ENCODE measurements around the gene PTPRN2. TPM values are rescaled to one million over a fixed set of nuclear protein-coding genes. Genes with fewer than 3 reads are reported as not detected.

The PTPRN2 gene
- total RNA-seq, 1 experiment from 2014 or later = 1.1 TPM

GRCh38 chr7:157627033-157627432 is 960.6 kb downstream of the PTPRN2 start:
- DNase-seq (ENCODE audit: low read depth, low spot score) = no peak
- BruUV-seq (replicated peaks) = no TSS peak
- in situ Hi-C loops (cut with HindIII; ENCODE audit: low pct_unique_long_range_greater_than_20kb, low sequenced_read_pairs) (no loop called here), intact Hi-C loops (cut with micrococcal nuclease; ENCODE audit: unreplicated experiment) (no loop called here)
- ATAC-seq = no peak
- no peak for TF ChIP-seq REST (IDR thresholded peaks at IDR 0.05; ENCODE audit: insufficient read depth in 1 of 2, low read depth in 2 of 2, low read length in 1 of 2)
- no peak for TF ChIP-seq TCF7L2 (IDR thresholded peaks at IDR 0.05; ENCODE audit: low read depth, low read length)
- TF ChIP-seq SIN3A (IDR thresholded peaks at IDR 0.05; ENCODE audit: borderline replicate concordance, insufficient read depth, low read depth, low read length) = no peak
- TF ChIP-seq POLR2AphosphoS5 (IDR thresholded peaks at IDR 0.05; ENCODE audit: low read depth, low read length) = no peak
- TF ChIP-seq CTCF (IDR thresholded peaks at IDR 0.05) = no peak
- H3K9me3 ChIP-seq (ENCODE audit: control insufficient read depth, insufficient read depth, low read depth, low read length) = no peaks in the 10 kb centered on the region
- H3K27ac ChIP-seq (ENCODE audit: low read length) = no peak overlapping the region
- H3K4me1 ChIP-seq (ENCODE audit: control insufficient read depth, insufficient read depth, low read length) = no peaks in the 10 kb centered on the region
- no peaks in the 10 kb centered on the region for H3K36me3 ChIP-seq (ENCODE audit: control insufficient read depth, insufficient read depth, low read length)
- ChIA-PET POLR2A (no interaction called here), CTCF (no interaction called here)
- H3K4me3 ChIP-seq (ENCODE audit: low read depth in 2 of 2, low read length in 2 of 2) = no peak overlapping the region
- no peaks in the 10 kb centered on the region for H3K27me3 ChIP-seq (ENCODE audit: control insufficient read depth, insufficient read depth, low read length)

- no peaks in the 10 kb centered on the region for H3K36me3 ChIP-seq (ENCODE audit: control insufficient read depth, insufficient read depth, low read length)
- BruUV-seq (replicated peaks) = no TSS peak
- no peak overlapping the region for H3K27ac ChIP-seq (ENCODE audit: low read length)
- ChIA-PET POLR2A (no interaction called here), CTCF (no interaction called here)
- intact Hi-C loops (cut with micrococcal nuclease; ENCODE audit: unreplicated experiment) = no loop called here
- no peaks in the 10 kb centered on the region for H3K27me3 ChIP-seq (ENCODE audit: control insufficient read depth, insufficient read depth, low read length)
- TF ChIP-seq REST (IDR thresholded peaks at IDR 0.05; ENCODE audit: insufficient read depth in 1 of 2, low read depth in 2 of 2, low read length in 1 of 2) (no peak), SIN3A (IDR thresholded peaks at IDR 0.05; ENCODE audit: borderline replicate concordance, insufficient read depth, low read depth, low read length) (no peak), CTCF (IDR thresholded peaks at IDR 0.05) (no peak), TCF7L2 (IDR thresholded peaks at IDR 0.05; ENCODE audit: low read depth, low read length) (no peak), POLR2AphosphoS5 (IDR thresholded peaks at IDR 0.05; ENCODE audit: low read depth, low read length) (no peak)
- ATAC-seq = no peak
- no peaks in the 10 kb centered on the region for H3K9me3 ChIP-seq (ENCODE audit: control insufficient read depth, insufficient read depth, low read depth, low read length)
- DNase-seq (ENCODE audit: low read depth, low spot score) = no peak
- H3K4me3 ChIP-seq (ENCODE audit: low read depth in 2 of 2, low read length in 2 of 2) = no peak overlapping the region
- in situ Hi-C loops (cut with HindIII; ENCODE audit: low pct_unique_long_range_greater_than_20kb, low sequenced_read_pairs) = no loop called here
- H3K4me1 ChIP-seq (ENCODE audit: control insufficient read depth, insufficient read depth, low read length) = no peaks in the 10 kb centered on the region
Observed at GRCh38 chr7:157625973-157626742, 961.5 kb downstream of the PTPRN2 start.
